Measurements from ENCODE around the gene GOLGA7B.

GOLGA7B gene

DNA sequence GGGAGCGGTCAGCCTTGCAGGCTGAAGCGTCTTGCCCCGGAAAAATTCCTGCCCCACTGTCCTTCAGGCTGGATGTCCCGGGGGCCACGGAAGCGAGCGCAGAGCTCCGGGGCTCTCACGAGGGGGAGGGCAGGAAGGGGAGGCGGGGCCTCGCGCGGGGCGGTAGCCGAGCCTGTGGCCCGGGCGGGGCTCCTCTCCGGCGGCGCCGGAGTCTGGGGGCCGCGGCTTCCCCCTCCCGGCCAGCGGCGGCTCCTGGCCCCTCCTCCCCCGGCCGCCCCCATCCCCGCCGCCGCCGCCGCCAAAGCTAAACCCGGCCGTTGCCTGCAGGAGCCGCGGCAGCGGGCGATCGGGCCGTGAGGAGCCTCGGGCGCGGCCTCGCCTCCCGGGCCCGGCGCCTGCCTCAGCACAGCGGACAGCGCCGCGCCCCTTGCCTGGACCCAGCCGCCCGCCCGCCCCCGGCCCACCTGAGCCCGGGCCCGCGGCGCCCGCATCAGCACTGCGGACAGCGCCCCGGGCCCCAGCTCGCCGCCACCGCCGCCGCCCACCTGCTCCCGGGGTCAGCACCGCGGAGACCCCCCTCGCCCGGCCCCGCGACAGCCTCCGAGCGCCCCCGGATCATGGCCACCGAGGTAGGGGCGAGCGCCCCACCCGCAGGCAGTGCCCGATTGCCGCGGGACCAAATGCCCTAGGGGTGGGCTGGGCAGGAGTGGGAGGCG lies at the start of gene GOLGA7B:
Gene GOLGA7B, plus strand, starts transcription at position 157 of the 716 bp plus-strand sequence. Its CDS starts 461 bp downstream, at position 618.
- DNase-seq, result no peak

DNA sequence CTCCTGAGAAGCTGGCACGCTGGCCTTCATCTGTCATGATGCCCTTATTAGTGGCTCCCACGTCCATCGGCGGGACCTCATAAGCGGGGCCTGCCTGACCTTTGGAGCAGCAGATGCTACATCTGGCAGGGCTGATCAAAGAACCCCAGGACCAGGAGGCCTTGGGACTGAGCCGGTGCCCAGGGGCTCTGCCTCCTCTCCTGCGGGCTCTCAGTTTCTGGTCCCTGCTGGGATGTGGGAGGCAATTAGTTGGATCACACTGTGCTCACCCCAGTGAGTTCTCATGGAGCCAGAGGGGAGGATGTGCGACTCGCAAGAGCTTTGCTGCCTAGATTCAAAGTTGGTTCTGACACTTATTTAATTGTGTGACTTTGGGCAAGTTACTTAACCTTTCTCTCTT lies 49.2 kb upstream of the GOLGA7B start:
- no peak for DNase-seq

DNA sequence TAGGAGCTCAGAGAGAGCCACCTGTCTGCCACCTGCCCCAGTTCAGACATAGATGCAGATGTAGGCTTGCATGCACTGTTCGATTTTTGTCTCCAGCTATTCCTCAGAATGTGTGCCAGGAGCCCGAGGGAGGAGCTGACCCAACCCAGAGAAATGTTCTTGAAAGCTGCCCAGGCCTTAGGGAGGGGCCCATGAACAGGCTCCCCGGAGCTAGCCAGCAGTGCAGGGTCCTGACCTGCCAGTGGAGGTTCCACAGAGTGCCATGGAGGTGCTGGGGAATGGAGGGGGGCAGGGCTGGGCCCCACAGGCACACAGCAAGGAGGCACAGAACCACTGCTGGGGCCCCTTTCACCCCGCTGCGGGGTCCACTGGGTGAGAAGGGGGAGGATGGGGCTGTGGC lies 48.2 kb upstream of the GOLGA7B start:
- DNase-seq, result no peak

DNA sequence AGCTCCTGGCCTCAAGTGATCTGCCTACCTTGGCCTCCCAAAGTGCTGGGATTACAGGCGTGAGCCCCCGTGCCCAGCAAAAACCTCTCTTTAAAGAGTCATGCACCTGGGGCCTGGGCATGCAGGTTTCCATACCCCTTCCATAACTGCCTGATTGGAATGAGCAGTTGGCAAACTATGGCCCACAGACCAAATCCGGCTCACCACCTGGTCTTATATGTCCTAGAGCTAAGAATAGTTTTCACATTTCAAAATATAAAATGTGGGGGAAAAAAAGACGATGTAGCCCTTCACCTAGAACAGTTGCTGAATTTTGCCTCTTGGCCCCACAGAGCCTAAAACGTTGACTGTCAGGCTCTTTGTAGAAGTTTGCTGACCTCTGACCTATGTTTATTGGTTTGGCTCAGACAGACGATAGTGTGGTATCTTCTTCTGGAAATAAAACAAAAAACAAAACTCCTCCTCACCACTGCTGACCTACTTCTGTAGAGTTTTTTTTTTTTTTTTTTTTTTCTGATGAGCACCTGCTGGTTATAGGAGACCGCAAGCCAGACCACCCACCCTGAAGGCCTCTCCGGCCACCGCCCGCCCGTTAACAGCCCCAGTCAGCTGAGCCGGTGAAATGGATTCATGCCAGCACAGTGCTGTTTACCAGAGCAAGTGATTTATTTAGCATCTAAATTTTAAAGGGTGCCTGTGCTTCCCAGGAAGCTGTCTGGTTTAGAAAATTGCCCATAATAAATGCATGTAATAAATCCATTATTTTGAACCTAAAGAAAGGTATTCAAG lies 44.4 kb upstream of the GOLGA7B start:
- no peak for DNase-seq

DNA sequence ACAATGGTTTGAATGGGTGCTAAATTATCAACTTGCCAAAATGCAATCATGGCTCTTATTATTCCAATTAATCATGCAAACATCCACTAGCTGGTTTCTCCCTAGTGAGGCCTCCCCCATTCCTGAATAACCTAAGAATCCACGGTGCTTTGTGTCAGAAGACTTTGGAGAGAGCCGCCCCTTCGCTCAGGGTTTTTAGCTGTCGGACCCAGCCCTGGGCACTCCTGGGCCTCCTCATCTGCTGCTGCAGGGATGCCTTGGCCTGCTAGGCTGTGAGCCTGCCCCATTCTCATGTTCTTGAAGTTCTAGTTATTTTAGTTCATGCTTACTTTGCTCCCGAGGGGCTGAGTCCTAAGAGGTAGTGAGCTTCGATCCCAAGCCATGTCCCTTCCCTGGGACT lies 43.7 kb upstream of the GOLGA7B start:
- DNase-seq, result no peak

DNA sequence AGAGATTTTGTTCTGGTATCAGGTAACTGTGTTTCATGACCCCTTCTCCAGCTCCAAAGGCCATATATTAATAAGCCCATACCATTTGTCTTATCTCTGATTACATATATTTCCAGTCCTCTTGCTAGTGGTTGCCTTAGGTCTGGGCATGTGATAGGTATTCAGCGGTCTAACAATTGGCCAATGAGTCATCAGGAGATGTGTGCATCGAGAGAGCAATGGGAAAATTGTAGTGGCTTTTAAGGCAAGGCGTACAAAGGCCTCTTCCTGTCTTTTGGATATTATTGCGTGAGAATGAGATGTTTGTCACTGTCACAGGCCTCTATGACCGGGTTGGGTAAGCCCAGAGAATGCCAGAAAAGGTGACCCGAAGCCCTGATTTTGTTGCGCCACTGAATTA lies 39.2 kb upstream of the GOLGA7B start:
- no peak for DNase-seq

DNA sequence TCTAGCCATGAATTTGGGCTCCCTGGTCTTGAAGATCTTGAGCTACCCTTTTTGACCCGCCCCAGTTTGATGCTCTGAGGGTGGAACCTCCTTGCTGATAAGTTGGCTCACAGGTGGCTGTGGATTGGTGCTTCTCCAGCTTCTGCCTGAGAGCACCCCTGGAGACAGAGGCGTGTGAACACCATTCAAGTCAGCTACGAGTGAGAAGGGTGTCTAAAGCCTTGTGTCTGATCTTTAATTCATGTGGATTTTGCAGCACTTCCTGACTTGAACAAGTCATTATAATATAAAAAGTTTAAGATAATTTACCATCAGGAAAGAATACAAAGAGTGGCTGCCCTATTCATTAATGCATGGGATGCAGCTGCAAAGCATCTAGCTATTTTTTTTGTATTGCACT lies 37.7 kb upstream of the GOLGA7B start:
- no peak for DNase-seq

DNA sequence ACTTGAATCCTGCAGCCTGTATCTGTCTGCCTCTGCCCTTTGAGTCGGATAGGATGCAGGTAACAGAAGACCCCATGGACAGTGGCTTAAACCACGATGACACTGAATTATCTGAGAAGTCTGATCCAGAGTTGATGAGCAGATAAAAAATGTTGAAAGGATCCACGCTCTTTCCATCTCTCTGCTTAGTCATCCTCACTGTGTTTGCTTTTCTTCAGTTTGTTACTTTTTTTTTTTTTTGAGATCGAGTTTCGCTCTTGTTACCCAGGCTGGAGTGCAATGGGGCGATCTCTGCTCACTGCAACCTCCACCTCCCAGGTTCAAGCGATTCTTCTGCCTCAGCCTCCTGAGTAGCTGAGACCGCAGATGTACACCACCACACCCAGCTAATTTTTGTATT lies 36.9 kb upstream of the GOLGA7B start:
- DNase-seq, result no peak

DNA sequence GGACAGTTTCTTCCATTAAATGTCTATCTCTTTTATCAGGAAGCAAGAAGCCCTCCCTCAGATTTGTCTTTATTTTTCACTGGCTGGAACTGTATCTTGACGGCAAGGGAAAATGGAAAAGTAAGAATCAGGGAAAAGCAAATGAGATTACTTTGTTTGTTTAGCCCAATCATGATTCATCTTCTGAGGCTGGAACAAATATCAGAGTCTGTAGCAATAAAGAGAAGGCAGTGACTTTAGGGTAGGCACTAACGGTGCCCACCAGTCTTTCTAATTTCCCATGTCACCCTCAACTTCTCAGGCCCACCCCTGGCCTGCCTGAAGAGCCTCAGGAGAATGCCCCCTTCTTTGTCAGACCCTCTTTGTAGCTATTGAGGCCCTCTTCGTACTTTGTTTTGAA lies 36.3 kb upstream of the GOLGA7B start:
- no peak for DNase-seq

DNA sequence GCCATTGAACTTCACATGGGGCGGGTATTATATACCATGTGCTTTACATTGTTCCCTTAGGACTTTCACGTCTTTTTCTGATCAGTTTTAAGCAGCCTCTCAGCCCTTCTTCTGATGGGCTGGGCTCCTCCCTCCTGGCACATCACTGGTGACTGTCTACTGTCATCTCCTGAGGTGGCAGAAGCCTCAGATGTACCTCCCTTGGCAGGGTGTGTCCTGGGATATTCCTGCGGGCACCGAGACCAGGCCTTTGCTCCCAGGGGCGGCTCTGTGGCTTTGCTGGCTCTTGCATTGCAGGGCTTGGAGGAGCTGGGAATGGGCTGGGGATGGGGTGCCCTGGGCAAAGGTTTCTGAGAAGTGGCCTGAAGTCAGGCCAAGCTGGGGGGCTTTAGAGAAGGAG lies 34.6 kb upstream of the GOLGA7B start:
- DNase-seq, result no peak

DNA sequence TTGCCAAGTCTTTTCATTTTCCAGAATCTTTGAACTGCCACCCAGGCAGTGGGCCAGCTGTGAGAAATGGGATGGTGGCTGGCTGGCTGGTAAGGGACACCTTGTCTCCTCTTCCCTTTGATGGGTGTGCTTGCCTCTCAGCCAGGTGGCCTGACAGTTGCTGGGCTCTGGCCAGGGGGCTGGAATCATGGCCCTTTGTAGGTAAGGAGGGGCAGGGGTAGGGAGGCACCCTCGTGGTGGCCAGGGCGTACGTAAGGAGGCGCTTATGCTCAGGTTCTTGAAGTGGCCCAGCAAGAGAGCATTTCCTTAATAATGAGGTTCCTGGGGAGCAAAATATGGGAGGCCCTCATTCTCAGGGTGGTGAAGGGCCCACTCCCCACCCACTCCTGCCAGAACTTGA lies 33.0 kb upstream of the GOLGA7B start:
- DNase-seq, result no peak

DNA sequence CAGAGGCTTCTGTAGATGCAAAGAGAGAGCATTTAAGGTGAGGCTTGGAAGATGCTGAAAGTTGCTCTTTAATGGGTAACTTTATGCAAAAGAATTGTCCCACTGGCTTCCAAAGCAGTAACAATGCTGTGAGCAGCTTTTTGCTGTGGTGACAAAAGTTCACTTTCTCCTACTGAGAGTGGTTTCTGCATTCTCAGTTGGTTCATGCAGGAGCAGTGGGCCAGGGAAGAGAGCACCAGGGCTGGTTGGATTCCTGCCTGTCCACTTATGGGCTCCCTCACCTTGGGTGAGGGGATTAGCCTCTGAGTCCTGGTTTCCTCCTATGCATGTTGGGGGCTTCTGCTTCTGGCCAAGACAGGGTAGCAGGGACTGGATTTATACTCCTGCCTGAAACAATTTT lies 31.1 kb upstream of the GOLGA7B start:
- no peak for DNase-seq

DNA sequence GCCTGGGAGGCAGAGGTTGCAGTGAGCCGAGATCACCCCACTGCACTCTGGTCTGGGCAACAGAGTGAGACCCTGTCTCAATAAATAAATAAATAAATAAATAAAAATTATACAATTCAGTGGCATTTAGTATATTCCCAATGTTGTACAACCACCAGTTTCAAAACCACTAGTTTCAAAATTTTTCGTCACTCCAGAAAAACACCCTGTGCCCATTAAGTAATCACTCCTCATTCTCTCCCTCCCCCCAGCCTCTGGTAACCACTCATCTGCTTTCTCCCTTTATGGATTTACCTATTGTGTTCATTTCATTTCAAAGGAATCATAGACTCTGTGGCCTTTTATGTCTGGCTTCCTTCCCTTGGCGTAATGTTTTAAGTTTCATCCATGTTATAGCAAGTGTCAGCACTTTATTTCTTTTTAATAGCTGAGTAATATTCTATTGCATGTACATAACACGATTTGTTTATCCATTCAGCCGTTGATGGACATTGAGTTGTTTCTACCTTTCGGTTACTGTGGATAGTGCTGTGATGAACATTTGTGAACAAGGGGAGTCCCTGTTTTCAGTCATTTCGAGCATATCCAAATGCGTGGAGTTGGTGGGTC lies 29.4 kb upstream of the GOLGA7B start:
- no peak for DNase-seq

DNA sequence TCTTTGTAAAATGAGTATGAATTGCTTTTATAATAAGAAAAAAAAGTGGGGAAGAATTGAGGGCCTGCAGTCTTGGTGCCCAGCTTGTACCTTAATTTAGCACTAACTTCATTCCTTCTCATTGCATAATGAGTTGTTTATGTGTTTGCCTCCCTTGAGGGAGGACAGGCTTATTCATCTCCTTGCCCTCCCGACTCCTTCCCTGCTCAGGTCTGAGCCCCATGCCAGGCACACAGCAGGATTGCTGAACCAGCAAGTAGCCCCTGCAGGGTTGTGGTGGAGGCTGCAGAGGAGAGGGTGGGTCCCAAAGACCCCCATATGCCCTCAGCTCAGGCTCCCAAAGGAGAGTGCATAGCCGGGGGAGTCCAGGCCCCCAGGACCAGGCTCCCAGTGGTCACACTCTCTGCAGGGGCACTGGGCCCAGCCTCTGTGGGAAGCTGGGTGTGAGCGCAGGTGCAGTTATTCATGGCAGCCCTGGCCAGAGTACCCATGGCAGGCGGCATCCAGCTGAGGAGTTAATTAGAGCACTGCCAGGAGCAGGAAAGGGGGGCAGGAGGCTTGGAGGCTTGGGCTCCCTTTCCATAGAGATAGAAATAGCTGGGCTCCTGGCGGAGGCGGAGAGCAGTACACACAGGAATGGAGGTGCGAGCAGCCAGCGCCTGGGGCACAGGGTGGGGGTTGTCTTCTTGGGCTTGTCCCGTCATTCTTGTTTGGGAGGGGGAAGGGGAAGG lies 28.2 kb upstream of the GOLGA7B start:
- no peak for DNase-seq

DNA sequence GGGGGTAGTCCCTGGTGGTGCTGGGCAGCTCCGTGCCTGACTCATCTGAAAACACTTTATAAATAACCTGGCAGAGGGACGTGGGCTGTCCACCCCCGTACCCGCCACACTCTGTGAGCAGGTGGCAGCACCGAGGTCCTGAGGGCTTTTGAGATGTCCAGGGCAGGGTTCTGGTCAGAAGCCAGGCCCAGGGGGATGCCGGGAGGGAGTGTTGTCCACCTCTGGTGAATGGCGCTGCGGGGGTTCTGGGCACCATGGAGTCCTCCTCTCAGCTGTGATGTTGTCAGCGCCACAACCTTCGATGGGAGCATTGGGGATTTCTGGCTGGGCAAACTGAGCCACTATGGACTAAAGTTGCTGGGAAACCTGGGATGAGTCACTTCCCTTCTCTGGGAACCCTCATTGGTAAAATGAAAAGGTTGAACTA lies 27.4 kb upstream of the GOLGA7B start:
- peak; percentile 86 for DNase-seq

DNA sequence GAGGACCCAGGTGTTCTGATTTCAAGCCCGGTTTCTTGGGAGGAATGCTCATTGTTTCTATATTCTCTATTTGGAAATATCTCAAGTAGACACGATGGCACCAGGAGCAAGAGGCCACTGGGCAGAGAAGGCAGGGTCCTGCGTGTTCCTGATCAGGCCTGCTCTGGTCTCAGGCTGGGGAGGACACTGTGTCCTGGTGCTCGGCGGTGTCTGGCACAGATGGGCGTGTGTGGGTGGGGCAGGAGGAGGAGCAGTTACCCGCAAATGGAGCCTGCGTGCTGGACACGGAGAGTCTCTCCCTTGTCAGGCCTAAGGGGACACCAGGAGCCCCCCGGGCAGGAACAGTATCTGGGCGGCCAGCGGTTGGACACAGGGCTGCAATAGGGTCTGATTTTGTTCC lies 25.9 kb upstream of the GOLGA7B start:
- no peak for DNase-seq

DNA sequence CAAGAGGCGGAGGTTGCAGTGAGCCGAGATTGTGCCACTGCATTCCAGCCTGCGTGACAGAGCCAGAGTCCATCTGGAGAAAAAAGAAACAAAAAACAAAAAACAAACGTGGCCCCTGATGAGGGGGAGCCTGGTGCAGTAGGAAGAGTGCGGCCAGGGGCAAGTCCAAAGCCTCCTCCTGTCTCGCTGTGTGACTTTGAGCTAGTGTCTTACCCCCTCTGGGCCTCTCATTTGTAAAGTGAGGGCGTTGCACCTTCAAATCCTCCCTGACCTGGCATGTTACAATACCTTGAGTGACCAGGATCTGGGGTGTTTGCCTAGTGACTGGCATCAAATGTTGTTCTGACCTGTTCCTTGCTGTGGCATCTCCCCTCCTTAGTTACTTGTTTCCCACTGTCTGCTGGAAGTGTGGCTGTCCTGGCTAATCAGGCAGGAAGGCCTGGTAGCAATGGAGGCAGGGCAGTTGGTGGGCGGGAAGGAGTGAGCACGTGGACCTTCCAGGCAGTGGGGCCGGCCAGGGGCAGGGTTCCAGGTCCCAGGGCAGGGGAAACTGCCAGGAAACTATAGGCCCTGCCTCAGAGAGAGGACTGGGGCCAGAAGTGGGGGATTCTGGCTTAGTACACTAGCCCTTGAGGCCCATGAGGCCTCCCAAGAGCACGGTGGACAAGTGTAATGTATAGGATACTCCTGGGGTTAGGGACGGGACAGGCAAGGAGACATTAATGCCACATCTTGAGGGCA lies 24.5 kb upstream of the GOLGA7B start:
- DNase-seq, result no peak

DNA sequence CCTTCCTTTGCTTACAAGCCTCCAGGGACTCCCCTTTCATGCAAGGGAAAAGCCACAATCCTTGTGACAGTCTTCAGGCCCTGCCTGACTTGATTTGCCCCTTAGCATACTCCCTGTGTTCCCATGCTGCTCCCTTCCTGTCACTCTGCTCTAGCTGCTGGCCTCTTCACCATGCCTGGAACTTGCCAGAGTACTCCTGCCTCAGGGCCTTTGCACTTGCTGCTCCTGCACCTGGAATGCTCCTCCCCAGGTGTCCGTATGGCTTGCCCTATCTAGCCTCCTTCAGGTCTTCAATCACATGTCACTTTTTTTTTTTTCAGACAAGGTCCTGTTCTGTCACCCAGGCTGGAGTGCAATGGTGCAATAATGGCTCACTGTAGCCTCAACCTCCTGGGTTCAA lies 22.8 kb upstream of the GOLGA7B start:
- DNase-seq, result no peak

DNA sequence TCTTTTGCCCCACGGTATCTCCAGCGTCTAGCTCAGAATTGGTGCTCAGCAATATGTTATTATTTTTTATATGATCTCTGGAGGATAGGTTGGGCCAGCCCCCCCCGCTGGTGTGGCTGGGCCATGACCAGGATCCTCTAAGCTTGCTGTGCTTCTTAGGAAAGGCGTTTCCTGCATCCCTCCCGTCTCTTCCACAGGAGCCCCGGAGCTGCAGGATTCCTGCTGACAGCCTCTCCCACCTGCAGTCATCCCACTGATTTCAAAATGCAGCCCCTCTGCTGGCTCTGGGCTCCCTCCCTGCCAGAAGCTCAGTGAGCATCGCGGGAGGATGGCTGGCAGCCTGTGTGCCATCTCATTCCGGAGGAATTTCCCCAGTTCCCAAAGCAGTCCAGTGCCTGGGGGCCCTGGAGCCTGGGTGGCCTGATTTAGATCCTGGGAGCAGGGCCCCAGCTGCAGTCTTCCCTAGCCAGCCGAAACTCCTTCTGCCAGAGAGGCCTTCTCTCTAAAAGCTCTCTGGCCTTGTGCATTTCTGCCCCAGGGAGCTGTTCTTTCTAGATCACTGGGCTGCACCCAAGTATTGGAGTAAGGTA lies 21.8 kb upstream of the GOLGA7B start:
- DNase-seq, result no peak

DNA sequence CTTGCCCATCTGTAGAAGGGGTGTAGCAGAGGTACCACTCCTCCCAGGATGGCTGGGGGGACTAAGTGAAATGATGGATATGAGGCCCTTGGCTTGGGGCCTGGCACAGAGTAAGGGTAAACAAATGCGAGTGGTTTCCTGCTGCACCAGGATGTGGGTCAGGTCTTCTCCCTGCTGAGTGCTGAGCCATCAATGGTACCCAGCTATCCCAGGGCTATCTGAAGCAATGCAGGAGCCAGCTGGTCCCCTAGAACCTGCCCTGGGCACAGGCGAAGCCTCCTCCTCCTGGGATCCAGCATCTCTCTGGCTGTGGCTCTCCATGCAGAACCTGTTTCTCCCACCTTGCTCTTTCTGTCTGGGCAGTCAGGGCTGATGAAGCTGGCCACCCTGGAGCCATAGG lies 20.9 kb upstream of the GOLGA7B start:
- no peak for DNase-seq

DNA sequence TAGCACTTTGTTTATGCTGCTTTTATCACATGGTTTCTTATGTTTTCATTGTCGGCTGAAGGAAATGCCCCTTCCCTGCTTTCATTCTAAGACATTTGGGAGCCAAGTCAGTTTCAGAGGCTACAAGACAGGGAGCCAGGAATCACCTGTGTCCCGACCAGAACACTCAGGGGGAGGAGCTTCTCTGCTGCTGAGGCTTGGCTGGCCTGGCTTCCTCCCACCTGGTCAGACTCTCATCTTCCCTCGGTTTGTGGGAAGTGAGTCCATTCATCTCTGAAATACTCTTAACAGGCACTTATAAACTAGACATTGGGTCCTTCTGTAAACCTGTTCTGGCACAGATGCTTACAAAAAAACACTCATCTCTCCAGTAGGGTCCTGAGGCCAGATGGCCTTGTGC lies 19.6 kb upstream of the GOLGA7B start:
- DNase-seq, result no peak

DNA sequence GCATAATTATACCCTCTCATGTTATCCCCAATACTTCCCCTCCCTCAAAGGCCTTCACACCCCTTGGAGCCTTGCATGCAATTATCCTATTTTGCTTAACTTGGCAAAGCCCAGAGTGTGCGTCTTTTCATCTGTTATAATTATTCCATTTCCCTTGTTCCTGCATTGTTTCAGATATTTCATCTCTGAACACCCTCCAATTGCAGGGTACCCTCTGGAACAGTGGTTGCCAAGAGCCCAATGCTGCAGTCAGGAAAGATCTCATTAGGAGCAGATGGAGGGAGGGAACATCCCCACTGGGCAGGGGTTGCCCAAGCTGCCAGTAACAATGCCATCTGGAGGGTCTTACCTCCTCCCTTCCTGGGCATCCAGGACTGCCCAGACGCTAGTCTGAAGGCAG lies 18.4 kb upstream of the GOLGA7B start:
- DNase-seq, result no peak
